PC-9 (cell line): ENCODE results near the gene ZNF394.

ENCODE experiments used
- EZH2 ChIP-seq: fragments of 200-600 bp; sonication (generic); IDR thresholded peaks from 2 replicates; pipeline ENCODE4 v1.8.0; 2017; ENCODE audit warnings: antibody characterized with exemption, low read depth
- TF ChIP-seq, protein P1 (sequence below): fragments of 200-600 bp; sonication (generic); conservative IDR thresholded peaks from 2 replicates; pipeline ENCODE4 v1.6.1; 2017; ENCODE audit warnings: mixed run types, antibody characterized with exemption, mild to moderate bottlenecking, moderate library complexity

DNA sequence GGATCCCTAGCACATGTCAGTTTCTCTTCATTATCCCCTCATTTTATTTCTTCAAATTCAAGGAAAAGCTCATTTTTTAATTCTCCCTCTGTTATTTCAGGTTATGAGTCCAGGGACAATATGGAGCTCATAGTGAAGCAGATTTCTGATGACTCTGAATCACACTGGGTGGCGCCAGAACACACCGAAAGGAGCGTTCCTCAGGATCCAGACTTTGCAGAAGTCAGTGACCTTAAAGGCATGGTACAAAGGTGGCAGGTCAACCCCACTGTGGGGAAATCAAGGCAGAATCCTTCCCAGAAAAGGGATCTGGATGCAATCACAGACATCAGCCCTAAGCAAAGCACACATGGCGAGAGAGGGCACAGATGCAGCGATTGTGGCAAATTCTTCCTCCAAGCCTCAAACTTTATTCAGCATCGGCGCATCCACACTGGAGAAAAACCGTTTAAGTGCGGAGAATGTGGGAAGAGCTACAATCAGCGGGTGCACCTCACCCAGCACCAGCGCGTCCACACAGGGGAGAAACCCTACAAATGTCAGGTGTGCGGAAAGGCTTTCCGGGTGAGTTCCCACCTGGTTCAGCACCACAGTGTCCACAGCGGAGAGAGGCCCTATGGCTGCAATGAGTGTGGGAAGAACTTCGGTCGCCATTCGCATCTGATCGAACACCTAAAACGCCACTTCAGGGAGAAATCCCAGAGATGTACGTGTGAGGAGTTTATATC, 25.8 kb upstream of the ZNF394 start:
- TF ChIP-seq, protein P1, sequence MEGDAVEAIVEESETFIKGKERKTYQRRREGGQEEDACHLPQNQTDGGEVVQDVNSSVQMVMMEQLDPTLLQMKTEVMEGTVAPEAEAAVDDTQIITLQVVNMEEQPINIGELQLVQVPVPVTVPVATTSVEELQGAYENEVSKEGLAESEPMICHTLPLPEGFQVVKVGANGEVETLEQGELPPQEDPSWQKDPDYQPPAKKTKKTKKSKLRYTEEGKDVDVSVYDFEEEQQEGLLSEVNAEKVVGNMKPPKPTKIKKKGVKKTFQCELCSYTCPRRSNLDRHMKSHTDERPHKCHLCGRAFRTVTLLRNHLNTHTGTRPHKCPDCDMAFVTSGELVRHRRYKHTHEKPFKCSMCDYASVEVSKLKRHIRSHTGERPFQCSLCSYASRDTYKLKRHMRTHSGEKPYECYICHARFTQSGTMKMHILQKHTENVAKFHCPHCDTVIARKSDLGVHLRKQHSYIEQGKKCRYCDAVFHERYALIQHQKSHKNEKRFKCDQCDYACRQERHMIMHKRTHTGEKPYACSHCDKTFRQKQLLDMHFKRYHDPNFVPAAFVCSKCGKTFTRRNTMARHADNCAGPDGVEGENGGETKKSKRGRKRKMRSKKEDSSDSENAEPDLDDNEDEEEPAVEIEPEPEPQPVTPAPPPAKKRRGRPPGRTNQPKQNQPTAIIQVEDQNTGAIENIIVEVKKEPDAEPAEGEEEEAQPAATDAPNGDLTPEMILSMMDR: peak; percentile 47; the same call in 1 of the 2 replicates
- no peak for TF ChIP-seq EZH2
